Mucosa of rectum (tissue), 2 donors: Measurements from ENCODE around the gene NINL.

Source experiments
- H3K27ac ChIP-seq, 2 donors: one replicate each; pipeline ENCODE4 v1.7.0; 2013; ENCODE audit warnings: inconsistent platforms in 2 of 2, low read depth in 2 of 2, low read length in 2 of 2
- H3K27me3 ChIP-seq, 2 donors: one replicate each; pipeline ENCODE4 v1.7.0; 2013; ENCODE audit warnings: low read length in 2 of 2; ENCODE audit not compliant: control insufficient read depth in 2 of 2, insufficient read depth in 2 of 2
- H3K36me3 ChIP-seq, 2 donors: one replicate each; pipeline ENCODE4 v1.7.0; 2013; ENCODE audit warnings: low read length in 2 of 2; ENCODE audit not compliant: control insufficient read depth in 2 of 2, insufficient read depth in 2 of 2
- H3K4me1 ChIP-seq, 2 donors: one replicate each; pipeline ENCODE4 v1.7.0; 2013; ENCODE audit warnings: low read length in 2 of 2, mild to moderate bottlenecking in 1 of 2; ENCODE audit not compliant: control insufficient read depth in 2 of 2, insufficient read depth in 2 of 2
- H3K4me3 ChIP-seq, 2 donors: one replicate each; pipeline ENCODE4 v1.7.0; 2013; ENCODE audit warnings: low read length in 2 of 2
- H3K9ac ChIP-seq, 2 donors: one replicate each; pipeline ENCODE4 v1.7.0; 2013; ENCODE audit warnings: low read length in 2 of 2, low read depth in 1 of 2, mild to moderate bottlenecking in 1 of 2
- H3K9me3 ChIP-seq, 2 donors: one replicate each; pipeline ENCODE4 v1.7.0; 2013; ENCODE audit warnings: low read length in 2 of 2; ENCODE audit not compliant: control insufficient read depth in 2 of 2
- donor health status: healthy.
- donor health status: Normal muscosa, but diverticular disease.

The NINL gene

GRCh38 chr20:25421102-25421501 lies 164.2 kb downstream of the NINL start:
- Histone ChIP-seq H3K9me3 (no peaks in the 10 kb centered on the region), H3K4me3 (no peak overlapping the region)

GRCh38 chr20:25418776-25419175 lies 166.6 kb downstream of the NINL start:
- Histone ChIP-seq H3K36me3 (peaks cover 0 to 3% of the 10 kb centered on the region in 2 donors), H3K27me3 (no peaks in the 10 kb centered on the region), H3K4me1 (no peaks in the 10 kb centered on the region), H3K27ac (no peak overlapping the region), H3K4me3 (no peak overlapping the region), H3K9ac (no peak overlapping the region), H3K9me3 (no peaks in the 10 kb centered on the region)

More at GRCh38 chr20:25421102-25421501, 164.2 kb downstream of the NINL start:
- no peaks in the 10 kb centered on the region for H3K4me1 ChIP-seq
- peaks cover 0 to 3% of the 10 kb centered on the region in 2 donors for H3K36me3 ChIP-seq
- no peaks in the 10 kb centered on the region for H3K27me3 ChIP-seq
- no peak overlapping the region for H3K9ac ChIP-seq
- no peak overlapping the region for H3K27ac ChIP-seq

GRCh38 chr20:25408890-25409289 lies 176.4 kb downstream of the NINL start:
- H3K9ac ChIP-seq, result no peak overlapping the region
- peaks cover 2 to 9% of the 10 kb centered on the region in 2 donors for H3K4me1 ChIP-seq
- H3K9me3 ChIP-seq, result no peaks in the 10 kb centered on the region
- H3K27ac ChIP-seq, result no peak overlapping the region
- no peaks in the 10 kb centered on the region for H3K36me3 ChIP-seq
- no peak overlapping the region for H3K4me3 ChIP-seq
- H3K27me3 ChIP-seq, result no peaks in the 10 kb centered on the region

GRCh38 chr20:25408170-25408547 lies 177.2 kb downstream of the NINL start:
- Histone ChIP-seq H3K9ac (peak overlapping the region; percentile 71 to 77), H3K27ac (no peak overlapping the region), H3K36me3 (no peaks in the 10 kb centered on the region), H3K9me3 (peaks cover 0 to 3% of the 10 kb centered on the region in 2 donors), H3K27me3 (no peaks in the 10 kb centered on the region), H3K4me1 (peaks cover 2 to 9% of the 10 kb centered on the region in 2 donors), H3K4me3 (peak overlapping the region; percentile 73 to 92)

GRCh38 chr20:25407311-25408169 lies 177.8 kb downstream of the NINL start, which contains the start of gene GINS1:
Gene GINS1 (plus strand): TSS chr20:25407673. CDS start chr20:25407821, 148 bp downstream.
- H3K4me1 ChIP-seq, result peaks cover 2 to 9% of the 10 kb centered on the region in 2 donors
- H3K4me3 ChIP-seq, result peak within 1 kb of the TSS; percentile 73 to 92
- H3K27me3 ChIP-seq, result no peaks in the 10 kb centered on the region
- peak within 1 kb of the TSS in 1 of 2 donors; percentile 48 for H3K27ac ChIP-seq
- peak within 1 kb of the TSS; percentile 71 to 77 for H3K9ac ChIP-seq
- peaks cover 0 to 7% of the 10 kb centered on the region in 2 donors for H3K9me3 ChIP-seq
- H3K36me3 ChIP-seq, result no peaks in the 10 kb centered on the region
